Lower lobe of right lung (tissue), 2 donors: Measurements from ENCODE around the gene KCNAB1. TPM values are rescaled to one million over a fixed set of nuclear protein-coding genes. Genes with fewer than 3 reads are reported as not detected.

ENCODE experiments used
- ATAC-seq, 2 donors: fragments of 200-7000 bp; cut with Tn5 transposase; one replicate each; pipeline ENCODE4 v1.9.1; 2020 to 2022; ENCODE audit warnings: mild to moderate bottlenecking in 2 of 2, moderate library complexity in 2 of 2
- DNase-seq: peaks from one replicate; pipeline ENCODE4 v3.0.0-alpha.2; 2020
- H3K27ac ChIP-seq: fragments of 200-600 bp; one replicate; pipeline ENCODE4 v1.8.0; 2022
- H3K27me3 ChIP-seq: fragments of 200-600 bp; one replicate; pipeline ENCODE4 v1.8.0; 2022; ENCODE audit warnings: low read depth
- H3K36me3 ChIP-seq: fragments of 200-600 bp; one replicate; pipeline ENCODE4 v1.8.0; 2022; ENCODE audit warnings: mild to moderate bottlenecking
- H3K4me1 ChIP-seq: fragments of 200-600 bp; one replicate; pipeline ENCODE4 v1.8.0; 2022
- H3K4me3 ChIP-seq: fragments of 200-600 bp; one replicate; pipeline ENCODE4 v1.8.0; 2022; ENCODE audit warnings: mild to moderate bottlenecking
- H3K9me3 ChIP-seq: fragments of 200-600 bp; one replicate; pipeline ENCODE4 v1.8.0; 2022
- intact Hi-C: fragments of 100-400 bp; cut with DNase I; formaldehyde crosslinking; loops from one replicate; pipeline ENCODE4 v1.11.0; 2022
- total RNA-seq: library from RNA; stranded (reverse); fragmentation: NEBNext Ultra II Directional; extraction: Animal tissue kit (Norgen Biotek cat#: 25700); gene quantifications from one replicate; pipeline ENCODE4 v1.2.1, GENCODE V29; 2021
- TF ChIP-seq, protein P1 (sequence below): fragments of 200-600 bp; IDR thresholded peaks from one replicate; pipeline ENCODE4 v1.8.0; 2022; ENCODE audit warnings: antibody characterized with exemption, mild to moderate bottlenecking
- donor health status: DM: no; HTN: yes; CAD: no; lungs with severe emphysema.

The KCNAB1 gene
- total RNA-seq, 1 donor from 2014 or later: 4.7 TPM

GRCh38 chr3:156150434-156151066 is 30.2 kb downstream of the KCNAB1 start:
- TF ChIP-seq, protein P1, sequence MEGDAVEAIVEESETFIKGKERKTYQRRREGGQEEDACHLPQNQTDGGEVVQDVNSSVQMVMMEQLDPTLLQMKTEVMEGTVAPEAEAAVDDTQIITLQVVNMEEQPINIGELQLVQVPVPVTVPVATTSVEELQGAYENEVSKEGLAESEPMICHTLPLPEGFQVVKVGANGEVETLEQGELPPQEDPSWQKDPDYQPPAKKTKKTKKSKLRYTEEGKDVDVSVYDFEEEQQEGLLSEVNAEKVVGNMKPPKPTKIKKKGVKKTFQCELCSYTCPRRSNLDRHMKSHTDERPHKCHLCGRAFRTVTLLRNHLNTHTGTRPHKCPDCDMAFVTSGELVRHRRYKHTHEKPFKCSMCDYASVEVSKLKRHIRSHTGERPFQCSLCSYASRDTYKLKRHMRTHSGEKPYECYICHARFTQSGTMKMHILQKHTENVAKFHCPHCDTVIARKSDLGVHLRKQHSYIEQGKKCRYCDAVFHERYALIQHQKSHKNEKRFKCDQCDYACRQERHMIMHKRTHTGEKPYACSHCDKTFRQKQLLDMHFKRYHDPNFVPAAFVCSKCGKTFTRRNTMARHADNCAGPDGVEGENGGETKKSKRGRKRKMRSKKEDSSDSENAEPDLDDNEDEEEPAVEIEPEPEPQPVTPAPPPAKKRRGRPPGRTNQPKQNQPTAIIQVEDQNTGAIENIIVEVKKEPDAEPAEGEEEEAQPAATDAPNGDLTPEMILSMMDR: peak; percentile 87
- DNase-seq (no peak), ATAC-seq (peak; percentile 74 to 82)
- H3K4me1 ChIP-seq: peaks cover 27% of the 10 kb centered on the region
- no peak overlapping the region for H3K4me3 ChIP-seq
- intact Hi-C loops: loop anchor here (10.0 kb wide), 1 partner anchor 374 kb away; no protein-coding TSS in a partner anchor
- H3K9me3 ChIP-seq: no peaks in the 10 kb centered on the region
- H3K36me3 ChIP-seq: no peaks in the 10 kb centered on the region
- no peaks in the 10 kb centered on the region for H3K27me3 ChIP-seq
- no peak overlapping the region for H3K27ac ChIP-seq

DNA sequence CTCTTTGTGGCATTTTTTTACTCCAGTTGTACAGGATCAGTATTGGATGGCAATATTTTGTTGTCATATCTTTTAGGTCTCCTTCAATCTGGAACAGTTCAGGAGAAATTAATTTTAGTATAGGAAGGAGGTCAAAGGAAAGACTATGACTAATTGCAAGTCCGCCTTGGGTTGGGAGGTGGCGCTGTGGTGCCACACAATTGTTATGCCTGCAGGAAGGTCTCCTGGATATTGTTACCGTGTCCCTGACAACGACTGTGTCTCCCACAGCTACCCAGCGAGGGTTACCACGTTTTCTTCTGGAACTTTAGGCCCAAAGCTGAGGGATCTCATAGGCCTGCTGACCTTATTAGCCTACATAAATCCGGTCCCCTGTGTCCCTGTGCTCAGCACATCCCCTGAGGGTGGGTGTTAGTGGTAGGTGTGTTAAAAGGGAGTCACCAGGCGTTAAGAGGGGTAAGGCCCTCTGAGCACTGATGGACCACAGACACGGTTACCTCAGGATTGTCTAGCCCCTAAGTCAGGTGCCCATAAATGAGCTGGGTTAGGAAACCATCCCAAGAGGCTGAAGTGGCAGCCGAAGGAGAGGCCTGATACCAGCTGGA is 31.5 kb downstream of the KCNAB1 start:
- Histone ChIP-seq H3K9me3 (no peaks in the 10 kb centered on the region), H3K4me3 (no peak overlapping the region), H3K27ac (no peak overlapping the region), H3K27me3 (no peaks in the 10 kb centered on the region), H3K4me1 (peaks cover 27% of the 10 kb centered on the region), H3K36me3 (no peaks in the 10 kb centered on the region)
- intact Hi-C loops: loop anchor here (10.0 kb wide), 1 partner anchor 373 kb away; no protein-coding TSS in a partner anchor
- ATAC-seq (peak; percentile 85 to 91), DNase-seq (peak; percentile 68)
- TF ChIP-seq, protein P1: peak; percentile 70

DNA sequence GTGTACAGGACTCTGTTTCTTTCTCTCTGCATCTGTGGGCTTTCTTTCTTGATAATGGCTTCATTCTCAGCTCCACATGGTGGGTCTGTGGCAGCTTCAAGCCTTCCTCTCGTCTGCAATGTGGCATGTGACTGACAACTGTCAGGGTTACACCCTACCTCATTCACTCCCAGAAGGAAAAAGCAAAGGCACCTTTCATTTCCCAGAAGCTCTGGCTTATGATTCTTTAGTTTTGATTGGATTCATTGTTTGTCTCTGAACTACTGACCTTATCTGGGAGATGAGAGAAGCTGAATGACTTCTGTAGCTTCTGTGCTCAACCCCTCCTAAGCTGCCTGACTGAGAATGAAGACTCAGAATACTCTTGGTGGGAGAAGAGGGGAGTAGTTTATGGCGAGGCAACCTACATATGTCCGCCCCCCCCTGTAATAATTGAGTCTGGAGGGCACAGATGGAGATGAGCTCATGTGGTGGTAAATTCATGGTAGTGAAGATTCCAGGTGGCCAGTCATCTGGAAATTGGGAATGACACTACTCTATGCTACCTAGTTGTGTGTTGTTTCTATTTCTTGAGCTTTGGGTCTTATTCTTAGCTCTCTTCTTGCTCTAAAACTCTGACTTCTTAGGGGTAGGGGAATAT is 38.4 kb downstream of the KCNAB1 start:
- Histone ChIP-seq H3K4me3 (no peak overlapping the region), H3K27me3 (no peaks in the 10 kb centered on the region), H3K27ac (no peak overlapping the region), H3K9me3 (no peaks in the 10 kb centered on the region), H3K36me3 (no peaks in the 10 kb centered on the region), H3K4me1 (peaks cover 7% of the 10 kb centered on the region)
- TF ChIP-seq, protein P1: no peak
- no peak for ATAC-seq
- intact Hi-C loops: loop anchor here (10.0 kb wide), 1 partner anchor 366 kb away; no protein-coding TSS in a partner anchor
- no peak for DNase-seq

- intact Hi-C loops: no loop called here
- Histone ChIP-seq H3K9me3 (no peaks in the 10 kb centered on the region), H3K4me1 (peaks cover 7% of the 10 kb centered on the region), H3K36me3 (no peaks in the 10 kb centered on the region), H3K4me3 (no peak overlapping the region), H3K27ac (peak overlapping the region; percentile 0), H3K27me3 (no peaks in the 10 kb centered on the region)
- TF ChIP-seq, protein P1: no peak
- ATAC-seq (peak in 1 of 2 donors; percentile 46), DNase-seq (no peak)
Observed at GRCh38 chr3:156160647-156161046, 40.3 kb downstream of the KCNAB1 start.

- no peaks in the 10 kb centered on the region for H3K27me3 ChIP-seq
- peaks cover 7% of the 10 kb centered on the region for H3K4me1 ChIP-seq
- DNase-seq: no peak
- TF ChIP-seq, protein P1: no peak
- H3K9me3 ChIP-seq: no peaks in the 10 kb centered on the region
- H3K36me3 ChIP-seq: no peaks in the 10 kb centered on the region
- peak overlapping the region; percentile 0 for H3K27ac ChIP-seq
- ATAC-seq: peak; percentile 35
- H3K4me3 ChIP-seq: no peak overlapping the region
- intact Hi-C loops: no loop called here
Observed at GRCh38 chr3:156161172-156161571, 40.8 kb downstream of the KCNAB1 start.
